Measurements from ENCODE around the gene CC2D1B. TPM values are rescaled to one million over a fixed set of nuclear protein-coding genes. Genes with fewer than 3 reads are reported as not detected.

The CC2D1B gene
- total RNA-seq, 4 donors from 2014 or later: 19.5 to 30.3 (median 25.1) TPM

DNA sequence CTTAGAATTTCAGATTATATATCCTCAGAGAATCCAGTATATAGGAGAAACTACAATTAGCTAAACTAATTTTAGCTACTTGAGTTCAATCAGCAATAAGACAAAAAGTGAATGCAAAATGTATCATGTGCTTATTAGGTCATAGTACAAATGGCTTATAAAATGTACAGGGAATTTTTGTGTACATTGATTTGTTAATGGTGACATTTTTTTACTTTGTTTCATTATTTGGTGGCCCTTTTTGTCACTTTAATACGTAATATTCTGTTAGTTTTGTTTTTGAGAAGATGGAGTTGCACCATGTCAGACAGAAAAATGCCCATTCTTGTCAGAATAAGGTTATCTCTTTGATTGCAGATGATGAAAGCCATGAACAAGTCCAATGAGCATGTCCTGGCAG is 33.6 kb downstream of the CC2D1B start:
- Histone ChIP-seq H3K27me3 (no peaks in the 10 kb centered on the region), H3K9me3 (no peaks in the 10 kb centered on the region), H3K4me1 (no peaks in the 10 kb centered on the region), H3K36me3 (peaks cover 9 to 44% (median 25%) of the 10 kb centered on the region in 4 donors), H3K27ac (replicated peaks in 1 of 4) (no peak overlapping the region), H3K4me3 (no peak overlapping the region)
- TF ChIP-seq, protein P1, sequence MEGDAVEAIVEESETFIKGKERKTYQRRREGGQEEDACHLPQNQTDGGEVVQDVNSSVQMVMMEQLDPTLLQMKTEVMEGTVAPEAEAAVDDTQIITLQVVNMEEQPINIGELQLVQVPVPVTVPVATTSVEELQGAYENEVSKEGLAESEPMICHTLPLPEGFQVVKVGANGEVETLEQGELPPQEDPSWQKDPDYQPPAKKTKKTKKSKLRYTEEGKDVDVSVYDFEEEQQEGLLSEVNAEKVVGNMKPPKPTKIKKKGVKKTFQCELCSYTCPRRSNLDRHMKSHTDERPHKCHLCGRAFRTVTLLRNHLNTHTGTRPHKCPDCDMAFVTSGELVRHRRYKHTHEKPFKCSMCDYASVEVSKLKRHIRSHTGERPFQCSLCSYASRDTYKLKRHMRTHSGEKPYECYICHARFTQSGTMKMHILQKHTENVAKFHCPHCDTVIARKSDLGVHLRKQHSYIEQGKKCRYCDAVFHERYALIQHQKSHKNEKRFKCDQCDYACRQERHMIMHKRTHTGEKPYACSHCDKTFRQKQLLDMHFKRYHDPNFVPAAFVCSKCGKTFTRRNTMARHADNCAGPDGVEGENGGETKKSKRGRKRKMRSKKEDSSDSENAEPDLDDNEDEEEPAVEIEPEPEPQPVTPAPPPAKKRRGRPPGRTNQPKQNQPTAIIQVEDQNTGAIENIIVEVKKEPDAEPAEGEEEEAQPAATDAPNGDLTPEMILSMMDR (IDR thresholded peaks at IDR 0.05): no peak
- no peak for TF ChIP-seq POLR2AphosphoS5 (IDR thresholded peaks at IDR 0.05)
- no peak for DNase-seq (ENCODE audit: extremely low spot score)
- WGBS: 97% methylated on average over 1 of the region's 1 CpG
- intact Hi-C loops (cut with DNase I): no loop called here

DNA sequence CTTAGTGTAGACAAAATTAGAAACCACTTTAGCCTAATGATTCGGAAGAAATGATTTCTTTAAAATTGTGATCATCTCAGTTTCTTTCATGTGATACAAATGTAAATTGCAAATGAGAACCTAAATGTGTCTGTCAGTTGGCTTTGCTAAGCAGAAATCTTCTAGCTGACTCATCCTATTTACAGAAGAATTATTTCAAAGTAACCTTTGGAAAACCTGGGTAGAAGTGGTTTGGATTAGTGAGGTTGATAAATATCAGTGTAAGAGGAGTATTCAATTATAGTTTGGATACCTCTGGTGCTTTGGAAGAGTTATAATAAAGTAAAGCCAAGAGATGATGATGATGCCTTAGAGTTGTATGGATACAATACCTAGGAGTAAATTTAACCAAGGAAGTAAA is 37.4 kb downstream of the CC2D1B start:
- intact Hi-C loops (cut with DNase I): no loop called here
- WGBS: 91% methylated on average over 1 of the region's 1 CpG
- Histone ChIP-seq H3K36me3 (peaks cover 0 to 12% (median 7%) of the 10 kb centered on the region in 4 donors), H3K9me3 (no peaks in the 10 kb centered on the region), H3K27ac (replicated peaks in 1 of 4) (no peak overlapping the region), H3K27me3 (no peaks in the 10 kb centered on the region), H3K4me3 (no peak overlapping the region), H3K4me1 (no peaks in the 10 kb centered on the region)
- no peak for DNase-seq (ENCODE audit: extremely low spot score)
- TF ChIP-seq EP300 (IDR thresholded peaks at IDR 0.05) (no peak), POLR2AphosphoS5 (IDR thresholded peaks at IDR 0.05) (no peak), POLR2A (IDR thresholded peaks at IDR 0.05; ENCODE audit: low read depth) (no peak)
- TF ChIP-seq, protein P1 (IDR thresholded peaks at IDR 0.05): no peak

DNA sequence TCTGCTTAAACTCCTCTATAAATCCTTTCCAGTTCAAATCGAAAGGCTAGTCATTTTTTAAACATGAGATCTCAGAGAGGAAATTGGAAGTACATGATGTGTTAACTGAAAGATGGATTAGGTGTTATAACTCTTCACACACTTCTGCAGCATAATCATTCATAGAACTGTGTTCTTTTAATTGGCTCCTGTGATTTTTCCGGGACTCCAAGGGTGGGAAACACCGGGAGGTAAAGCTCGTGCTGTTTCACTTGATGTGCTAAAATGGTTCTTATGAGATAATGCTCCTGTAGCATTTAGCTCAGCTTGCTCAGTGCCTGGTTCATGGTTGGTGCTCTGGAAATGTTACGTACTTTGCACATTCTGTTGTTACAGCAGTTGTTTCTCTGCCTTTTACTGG is 40.2 kb downstream of the CC2D1B start:
- H3K4me3 ChIP-seq: no peak overlapping the region
- no peak overlapping the region for H3K27ac ChIP-seq (replicated peaks in 1 of 4)
- DNase-seq (ENCODE audit: extremely low spot score): no peak
- peaks cover 0 to 6% (median 0%) of the 10 kb centered on the region in 4 donors for H3K36me3 ChIP-seq
- H3K9me3 ChIP-seq: no peaks in the 10 kb centered on the region
- H3K4me1 ChIP-seq: no peaks in the 10 kb centered on the region
- H3K27me3 ChIP-seq: no peaks in the 10 kb centered on the region
- intact Hi-C loops (cut with DNase I): no loop called here
- WGBS: 70% methylated on average over 5 of the region's 5 CpGs
- no peak for TF ChIP-seq POLR2AphosphoS5 (IDR thresholded peaks at IDR 0.05)
- TF ChIP-seq POLR2A (IDR thresholded peaks at IDR 0.05; ENCODE audit: low read depth): no peak
- TF ChIP-seq, protein P1 (IDR thresholded peaks at IDR 0.05): no peak
- no peak for TF ChIP-seq EP300 (IDR thresholded peaks at IDR 0.05)

DNA sequence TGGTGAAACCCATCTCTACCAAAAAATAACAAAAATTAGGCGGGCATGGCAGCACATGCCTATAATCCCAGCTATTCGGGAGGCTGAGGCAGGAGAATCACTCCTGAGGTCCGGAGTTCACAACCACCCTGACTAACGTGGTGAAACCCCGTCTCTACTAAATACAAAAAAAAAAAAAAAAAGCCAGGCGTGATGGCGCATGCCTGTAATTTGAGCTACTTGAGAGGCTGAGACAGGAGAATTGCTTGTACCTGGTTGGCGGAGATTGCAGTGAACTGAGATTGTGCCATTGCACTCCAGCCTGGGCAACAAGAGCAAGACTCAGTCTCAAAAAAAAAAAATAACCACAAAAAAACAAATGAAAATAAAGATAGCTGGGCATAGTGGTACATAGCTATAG is 42.3 kb downstream of the CC2D1B start:
- 92% methylated on average over 8 of the region's 8 CpGs for WGBS
- no peak overlapping the region for H3K27ac ChIP-seq (replicated peaks in 1 of 4)
- H3K36me3 ChIP-seq: peaks cover 0 to 6% (median 0%) of the 10 kb centered on the region in 4 donors
- no peaks in the 10 kb centered on the region for H3K9me3 ChIP-seq
- no peak for DNase-seq (ENCODE audit: extremely low spot score)
- no peaks in the 10 kb centered on the region for H3K4me1 ChIP-seq
- intact Hi-C loops (cut with DNase I): no loop called here
- TF ChIP-seq POLR2A (IDR thresholded peaks at IDR 0.05; ENCODE audit: low read depth) (no peak), POLR2AphosphoS5 (IDR thresholded peaks at IDR 0.05) (no peak), EP300 (IDR thresholded peaks at IDR 0.05) (no peak)
- TF ChIP-seq, protein P1 (IDR thresholded peaks at IDR 0.05): no peak
- H3K27me3 ChIP-seq: no peaks in the 10 kb centered on the region
- H3K4me3 ChIP-seq: no peak overlapping the region

DNA sequence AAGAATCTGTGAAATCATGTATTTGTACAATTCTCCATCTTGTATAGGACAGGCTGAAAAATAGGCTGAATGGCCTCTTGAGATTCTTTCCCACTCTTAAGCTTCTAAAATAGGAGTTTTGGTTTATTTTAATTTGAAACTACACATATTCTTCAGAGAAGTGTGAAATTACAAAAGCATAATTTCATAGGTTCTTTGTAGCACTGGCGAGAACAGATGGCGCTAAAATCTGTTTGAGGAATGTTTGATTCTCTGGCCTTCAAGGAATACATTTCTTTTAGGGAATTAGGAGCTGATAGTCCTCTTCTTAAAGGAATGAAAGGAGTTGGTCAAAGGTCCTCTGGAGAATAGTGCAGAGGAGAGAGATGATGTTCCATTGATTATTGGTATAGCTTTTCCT is 44.9 kb downstream of the CC2D1B start:
- no peak for TF ChIP-seq POLR2A (IDR thresholded peaks at IDR 0.05; ENCODE audit: low read depth)
- no peak for TF ChIP-seq EP300 (IDR thresholded peaks at IDR 0.05)
- TF ChIP-seq POLR2AphosphoS5 (IDR thresholded peaks at IDR 0.05): no peak
- TF ChIP-seq, protein P1 (IDR thresholded peaks at IDR 0.05): no peak
- Histone ChIP-seq H3K4me3 (no peak overlapping the region), H3K4me1 (no peaks in the 10 kb centered on the region), H3K9me3 (no peaks in the 10 kb centered on the region), H3K27me3 (no peaks in the 10 kb centered on the region), H3K27ac (replicated peaks in 1 of 4) (no peak overlapping the region), H3K36me3 (peaks cover 0 to 6% (median 0%) of the 10 kb centered on the region in 4 donors)
- WGBS: 100% methylated on average over 2 of the region's 2 CpGs
- DNase-seq (ENCODE audit: extremely low spot score): no peak
- intact Hi-C loops (cut with DNase I): no loop called here

All from esophagus muscularis mucosa (tissue), 4 donors.